Immature natural killer cell (primary cell): ENCODE data around the gene CMTM2. TPM values are rescaled to one million over a fixed set of nuclear protein-coding genes. Genes with fewer than 3 reads are reported as not detected.

Source experiments
- DNase-seq, 3 donors: peaks; one replicate each; pipeline ENCODE4 v3.0.0; 2022; ENCODE audit warnings: mixed read lengths in 1 of 3
- H3K27ac Mint-ChIP-seq, 6 donors: one replicate each; pipeline ENCODE4 v1.8.0; 2020; ENCODE audit warnings: mixed read lengths in 6 of 6, mild to moderate bottlenecking in 5 of 6, inconsistent platforms in 4 of 6, moderate library complexity in 3 of 6
- H3K27me3 Mint-ChIP-seq, 3 donors: one replicate each; pipeline ENCODE4 v1.8.0; 2020 to 2021; ENCODE audit warnings: low read depth in 3 of 3, mild to moderate bottlenecking in 3 of 3, mixed read lengths in 3 of 3, moderate library complexity in 3 of 3, inconsistent platforms in 1 of 3
- H3K36me3 Mint-ChIP-seq, 3 donors: one replicate each; pipeline ENCODE4 v1.8.0; 2020; ENCODE audit warnings: mixed read lengths in 3 of 3, inconsistent platforms in 2 of 3, mild to moderate bottlenecking in 2 of 3
- H3K4me1 Mint-ChIP-seq, 2 donors: one replicate each; pipeline ENCODE4 v1.8.0; 2020; ENCODE audit warnings: inconsistent platforms in 2 of 2, mild to moderate bottlenecking in 2 of 2, mixed read lengths in 2 of 2, moderate library complexity in 1 of 2
- H3K4me3 Mint-ChIP-seq, 5 donors: one replicate each; pipeline ENCODE4 v1.8.0; 2020; ENCODE audit warnings: mild to moderate bottlenecking in 5 of 5, mixed read lengths in 5 of 5, inconsistent platforms in 3 of 5, moderate library complexity in 3 of 5
- H3K9me3 Mint-ChIP-seq, 6 donors: one replicate each; pipeline ENCODE4 v1.8.0; 2020; ENCODE audit warnings: mild to moderate bottlenecking in 6 of 6, mixed read lengths in 6 of 6, inconsistent platforms in 4 of 6, moderate library complexity in 3 of 6
- polyA plus RNA-seq, 3 donors: library from polyadenylated mRNA; unstranded; fragments of 300-500 nt; fragmentation: Illumina TruSeq; gene quantifications; one replicate each; pipeline ENCODE4 v1.2.3, GENCODE V29; 2021

CMTM2 gene
- under 1 TPM in 1 of 3 donors, not detected in 2; 0.85 TPM for polyA plus RNA-seq

GRCh38 chr16:66578651-66579531, at the start of gene CMTM2:
CMTM2 (plus strand) TSS chr16:66579463; CDS start chr16:66579608, 145 bp downstream.
- no peak for DNase-seq
- Mint-ChIP-seq H3K4me1 (peaks cover 14 to 18% of the 10 kb centered on the region in 2 donors), H3K36me3 (peaks cover 5 to 14% (median 8%) of the 10 kb centered on the region in 3 donors), H3K27ac (no peak within 1 kb of the TSS), H3K9me3 (no peaks in the 10 kb centered on the region), H3K4me3 (peak within 1 kb of the TSS; percentile 70 to 80 (median 74)), H3K27me3 (peaks cover 9 to 14% (median 12%) of the 10 kb centered on the region in 3 donors)

DNA sequence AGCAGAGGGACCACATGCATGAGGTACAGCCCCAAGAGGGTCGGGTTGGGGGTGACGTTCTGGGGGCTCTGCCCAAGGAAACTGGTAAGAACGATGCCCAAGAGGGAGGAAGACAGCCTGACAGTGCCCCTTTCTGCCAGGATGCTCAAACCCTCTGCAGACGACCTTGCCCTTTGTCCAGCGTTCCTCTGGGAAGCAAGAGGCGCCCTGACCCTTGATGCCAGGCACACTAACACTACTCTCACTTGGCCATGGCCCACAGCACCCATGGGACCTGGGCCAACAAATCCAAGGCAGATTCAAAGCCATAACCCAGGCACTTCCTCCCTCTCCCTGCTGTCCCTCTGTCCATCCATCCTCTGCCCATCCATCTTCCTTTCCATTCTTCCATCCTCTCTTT, 49.8 kb upstream of the CMTM2 start:
- Mint-ChIP-seq H3K9me3 (peaks cover 0 to 1% (median 0%) of the 10 kb centered on the region in 6 donors), H3K27me3 (no peaks in the 10 kb centered on the region), H3K36me3 (peaks cover 16 to 34% (median 25%) of the 10 kb centered on the region in 3 donors), H3K27ac (peak overlapping the region in 3 of 6 donors; percentile 46 to 65 (median 46)), H3K4me3 (no peak overlapping the region), H3K4me1 (peaks cover 18 to 33% of the 10 kb centered on the region in 2 donors)
- no peak for DNase-seq

DNA sequence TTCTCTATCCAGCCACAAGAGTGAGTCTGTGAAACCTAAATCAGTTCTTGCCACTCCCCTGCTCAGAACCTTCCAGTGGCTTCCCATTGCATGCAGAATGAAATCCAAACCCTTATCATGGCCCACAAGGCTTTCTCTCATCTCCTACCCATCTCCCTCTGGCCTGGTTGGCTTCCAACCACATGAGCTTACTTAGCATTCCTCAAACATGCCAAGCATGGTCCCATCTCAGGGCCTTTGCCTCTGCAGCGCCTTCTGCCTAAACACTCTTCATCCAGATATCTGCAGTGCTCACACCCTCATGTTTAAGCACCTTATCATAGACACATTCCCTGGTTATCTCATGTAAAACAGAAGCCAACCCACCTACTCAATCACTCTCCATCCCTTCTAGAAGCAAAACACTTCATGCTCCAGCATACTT, 44.9 kb upstream of the CMTM2 start:
- no peak overlapping the region for H3K4me3 Mint-ChIP-seq
- H3K27ac Mint-ChIP-seq: peak overlapping the region in 3 of 6 donors; percentile 38 to 60 (median 55)
- DNase-seq: no peak
- peaks cover 0 to 3% (median 0%) of the 10 kb centered on the region in 3 donors for H3K27me3 Mint-ChIP-seq
- peaks cover 0 to 4% (median 0%) of the 10 kb centered on the region in 6 donors for H3K9me3 Mint-ChIP-seq
- peaks cover 30 to 42% (median 39%) of the 10 kb centered on the region in 3 donors for H3K36me3 Mint-ChIP-seq
- peaks cover 7 to 8% of the 10 kb centered on the region in 2 donors for H3K4me1 Mint-ChIP-seq

DNA sequence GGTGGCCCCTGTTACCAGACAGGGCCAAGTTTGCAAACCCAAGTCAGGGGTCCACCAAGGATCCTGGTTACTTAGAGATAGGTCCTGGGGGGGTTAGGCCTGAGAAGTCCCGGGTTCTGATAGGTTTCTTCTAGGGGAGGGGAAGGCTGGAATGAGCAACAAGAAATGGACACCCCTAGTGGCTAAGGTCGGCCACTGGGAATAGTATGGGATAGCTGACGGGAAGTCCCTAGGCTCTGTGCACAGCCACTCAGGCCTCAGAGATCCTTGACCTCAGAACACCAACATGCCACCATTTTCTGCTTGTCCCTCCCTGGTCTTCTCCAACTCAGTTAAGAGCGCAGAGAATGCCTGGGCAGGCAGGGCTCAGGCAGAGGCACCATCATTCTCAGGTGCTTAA, 42.7 kb upstream of the CMTM2 start:
- Mint-ChIP-seq H3K36me3 (peaks cover 23 to 33% (median 25%) of the 10 kb centered on the region in 3 donors), H3K9me3 (peaks cover 0 to 2% (median 0%) of the 10 kb centered on the region in 6 donors), H3K27ac (no peak overlapping the region), H3K27me3 (peaks cover 0 to 3% (median 0%) of the 10 kb centered on the region in 3 donors), H3K4me1 (peaks cover 18 to 22% of the 10 kb centered on the region in 2 donors), H3K4me3 (no peak overlapping the region)
- DNase-seq: no peak

DNA sequence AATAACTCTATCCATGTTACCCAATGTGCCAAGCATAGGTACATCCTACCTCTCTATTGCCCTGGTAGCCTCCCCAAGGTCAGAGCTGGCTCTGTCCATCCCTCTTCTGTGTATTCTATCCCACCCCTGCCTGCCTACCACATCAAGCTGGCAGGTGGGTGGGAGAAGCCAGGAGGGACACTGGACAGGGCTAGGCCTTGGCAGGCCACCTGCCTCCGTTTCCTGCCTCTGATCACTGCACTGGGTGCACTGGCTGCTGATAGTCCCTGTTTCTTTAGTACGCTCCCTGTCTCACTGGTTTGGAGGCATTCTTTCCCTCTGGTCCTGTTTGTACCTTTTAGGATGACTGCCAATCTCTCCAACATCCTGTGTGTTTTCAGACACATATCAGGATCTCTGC, 42.0 kb upstream of the CMTM2 start:
- Mint-ChIP-seq H3K4me1 (peaks cover 19 to 22% of the 10 kb centered on the region in 2 donors), H3K27me3 (peaks cover 0 to 3% (median 0%) of the 10 kb centered on the region in 3 donors), H3K9me3 (peaks cover 0 to 2% (median 0%) of the 10 kb centered on the region in 6 donors), H3K4me3 (no peak overlapping the region), H3K27ac (peak overlapping the region in 1 of 6 donors; percentile 32), H3K36me3 (peaks cover 17 to 26% (median 24%) of the 10 kb centered on the region in 3 donors)
- no peak for DNase-seq

GRCh38 chr16:66538910-66539309, 40.4 kb upstream of the CMTM2 start:
- peaks cover 19 to 22% of the 10 kb centered on the region in 2 donors for H3K4me1 Mint-ChIP-seq
- peaks cover 0 to 3% (median 0%) of the 10 kb centered on the region in 3 donors for H3K27me3 Mint-ChIP-seq
- no peak for DNase-seq
- peak overlapping the region in 3 of 6 donors; percentile 23 to 64 (median 45) for H3K27ac Mint-ChIP-seq
- H3K36me3 Mint-ChIP-seq: peaks cover 17 to 29% (median 23%) of the 10 kb centered on the region in 3 donors
- peak overlapping the region in 2 of 5 donors; percentile 50 to 57 for H3K4me3 Mint-ChIP-seq
- H3K9me3 Mint-ChIP-seq: peaks cover 0 to 2% (median 0%) of the 10 kb centered on the region in 6 donors

GRCh38 chr16:66539623-66540469, 39.4 kb upstream of the CMTM2 start:
- peaks cover 0 to 2% (median 0%) of the 10 kb centered on the region in 6 donors for H3K9me3 Mint-ChIP-seq
- DNase-seq: no peak
- H3K36me3 Mint-ChIP-seq: peaks cover 13 to 31% (median 19%) of the 10 kb centered on the region in 3 donors
- peak overlapping the region; percentile 9 to 33 (median 13) for H3K4me3 Mint-ChIP-seq
- peaks cover 0 to 3% (median 0%) of the 10 kb centered on the region in 3 donors for H3K27me3 Mint-ChIP-seq
- peaks cover 17 to 22% of the 10 kb centered on the region in 2 donors for H3K4me1 Mint-ChIP-seq
- H3K27ac Mint-ChIP-seq: peak overlapping the region; percentile 48 to 87 (median 70)

- Mint-ChIP-seq H3K27me3 (peaks cover 0 to 2% (median 0%) of the 10 kb centered on the region in 3 donors), H3K27ac (peak overlapping the region in 2 of 6 donors; percentile 33 to 47), H3K4me1 (peaks cover 17 to 22% of the 10 kb centered on the region in 2 donors), H3K4me3 (no peak overlapping the region), H3K9me3 (peaks cover 0 to 2% (median 0%) of the 10 kb centered on the region in 6 donors), H3K36me3 (peaks cover 4 to 23% (median 13%) of the 10 kb centered on the region in 3 donors)
- DNase-seq: no peak
These were observed 37.6 kb upstream of the CMTM2 start for GRCh38 chr16:66541388-66542355.

DNA sequence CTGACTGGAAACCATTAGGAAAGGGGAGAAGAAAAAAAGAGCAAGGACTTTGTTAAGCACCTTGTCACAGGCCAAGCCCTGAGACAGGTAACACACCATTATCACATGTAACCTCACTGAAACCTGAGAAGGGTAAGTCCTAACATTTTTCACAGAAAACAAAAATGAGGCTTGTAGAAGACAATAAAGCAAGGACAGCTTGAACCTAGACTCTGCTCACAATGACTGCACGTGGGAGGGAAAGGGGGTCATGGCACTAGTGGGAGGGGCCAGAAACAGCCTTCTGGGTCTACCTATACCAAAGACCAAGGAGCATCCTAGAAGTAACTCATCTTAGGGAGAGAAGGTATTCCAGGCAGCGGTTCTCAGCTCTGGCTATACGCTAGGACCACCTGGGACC, 36.9 kb upstream of the CMTM2 start:
- H3K9me3 Mint-ChIP-seq: no peaks in the 10 kb centered on the region
- no peak overlapping the region for H3K4me3 Mint-ChIP-seq
- H3K4me1 Mint-ChIP-seq: peaks cover 18 to 26% of the 10 kb centered on the region in 2 donors
- peaks cover 2 to 16% (median 6%) of the 10 kb centered on the region in 3 donors for H3K36me3 Mint-ChIP-seq
- no peak for DNase-seq
- peaks cover 0 to 1% (median under 1%) of the 10 kb centered on the region in 3 donors for H3K27me3 Mint-ChIP-seq
- peak overlapping the region in 1 of 6 donors; percentile 47 for H3K27ac Mint-ChIP-seq

- Mint-ChIP-seq H3K27ac (no peak overlapping the region), H3K27me3 (peaks cover 0 to 2% (median 1%) of the 10 kb centered on the region in 3 donors), H3K36me3 (peaks cover 0 to 14% (median 0%) of the 10 kb centered on the region in 3 donors), H3K4me3 (no peak overlapping the region), H3K4me1 (peaks cover 28 to 37% of the 10 kb centered on the region in 2 donors), H3K9me3 (no peaks in the 10 kb centered on the region)
- no peak for DNase-seq
These were observed 35.7 kb upstream of the CMTM2 start for GRCh38 chr16:66543541-66543940.

GRCh38 chr16:66544016-66544757, 35.1 kb upstream of the CMTM2 start:
- Mint-ChIP-seq H3K9me3 (no peaks in the 10 kb centered on the region), H3K4me1 (peaks cover 30 to 39% of the 10 kb centered on the region in 2 donors), H3K36me3 (peaks cover 0 to 14% (median 0%) of the 10 kb centered on the region in 3 donors), H3K27me3 (peaks cover 0 to 2% (median 1%) of the 10 kb centered on the region in 3 donors), H3K4me3 (no peak overlapping the region), H3K27ac (peak overlapping the region in 1 of 6 donors; percentile 73)
- DNase-seq: no peak
